ES-I3 (cell line): Measurements from ENCODE around the gene CNOT3.

Experiments used
- H3K36me3 ChIP-seq: 2 replicates; pipeline ENCODE4 v1.6.1; 2013; ENCODE audit warnings: mild to moderate bottlenecking, low read length, control low read depth, moderate library complexity; ENCODE audit not compliant: insufficient read depth
- H3K4me1 ChIP-seq: 2 replicates; pipeline ENCODE4 v1.6.1; 2013; ENCODE audit warnings: mild to moderate bottlenecking, control low read depth, low read length; ENCODE audit not compliant: insufficient read depth
- H3K9ac ChIP-seq: 2 replicates; pipeline ENCODE4 v1.6.1; 2013; ENCODE audit warnings: low read depth, mild to moderate bottlenecking, low read length, moderate library complexity
- H3K9me3 ChIP-seq: 2 replicates; pipeline ENCODE4 v1.6.1; 2013; ENCODE audit warnings: mild to moderate bottlenecking, low read length, moderate library complexity; ENCODE audit not compliant: control insufficient read depth, insufficient read depth

The CNOT3 gene

GRCh38 chr19:54107876-54108490 lies 29.6 kb upstream of the CNOT3 start:
- H3K4me1 ChIP-seq, result no peaks in the 10 kb centered on the region
- no peaks in the 10 kb centered on the region for H3K9me3 ChIP-seq
- H3K9ac ChIP-seq, result no peak overlapping the region
- peaks cover 27% of the 10 kb centered on the region; the same call in 1 of the 2 replicates for H3K36me3 ChIP-seq

- Histone ChIP-seq H3K4me1 (no peaks in the 10 kb centered on the region), H3K9me3 (no peaks in the 10 kb centered on the region), H3K36me3 (peaks cover 27% of the 10 kb centered on the region; the same call in 1 of the 2 replicates), H3K9ac (no peak overlapping the region)
Observed at GRCh38 chr19:54108496-54108895, 29.1 kb upstream of the CNOT3 start.

- Histone ChIP-seq H3K9me3 (no peaks in the 10 kb centered on the region), H3K36me3 (peaks cover 24% of the 10 kb centered on the region; the same call in 1 of the 2 replicates), H3K4me1 (no peaks in the 10 kb centered on the region), H3K9ac (no peak overlapping the region)
Observed at GRCh38 chr19:54109651-54110050, 27.9 kb upstream of the CNOT3 start.

- H3K36me3 ChIP-seq, result peaks cover 9% of the 10 kb centered on the region; the same call in 1 of the 2 replicates
- H3K9ac ChIP-seq, result peak overlapping the region; percentile 83
- peaks cover 5% of the 10 kb centered on the region; the same call in 1 of the 2 replicates for H3K4me1 ChIP-seq
- no peaks in the 10 kb centered on the region for H3K9me3 ChIP-seq
Observed at GRCh38 chr19:54114340-54115108, 23.0 kb upstream of the CNOT3 start.

- H3K36me3 ChIP-seq, result peaks cover 5% of the 10 kb centered on the region; the same call in 1 of the 2 replicates
Observed at GRCh38 chr19:54115109-54116063, 22.2 kb upstream of the CNOT3 start, which contains the start of the genes PRPF31 and TFPT. TSS of gene PRPF31 (plus strand) at chr19:54115754. CDS start at chr19:54118279, 2,525 bp downstream. TSS of gene TFPT (minus strand) at chr19:54115657. CDS start at chr19:54115269, 388 bp downstream.

GRCh38 chr19:54121259-54121658 lies 16.3 kb upstream of the CNOT3 start:
- H3K36me3 ChIP-seq, result peaks cover 15% of the 10 kb centered on the region

More at GRCh38 chr19:54115109-54116063, 22.2 kb upstream of the CNOT3 start, which contains the start of the genes PRPF31 and TFPT:
- peak within 1 kb of the TSS; percentile 83 for H3K9ac ChIP-seq
- H3K9me3 ChIP-seq, result no peaks in the 10 kb centered on the region
- peaks cover 5% of the 10 kb centered on the region; the same call in 1 of the 2 replicates for H3K4me1 ChIP-seq

GRCh38 chr19:54123682-54124081 lies 13.9 kb upstream of the CNOT3 start:
- H3K9ac ChIP-seq, result no peak overlapping the region
- no peaks in the 10 kb centered on the region for H3K4me1 ChIP-seq
- H3K36me3 ChIP-seq, result peaks cover 15% of the 10 kb centered on the region
- H3K9me3 ChIP-seq, result no peaks in the 10 kb centered on the region

More at GRCh38 chr19:54121259-54121658, 16.3 kb upstream of the CNOT3 start:
- H3K4me1 ChIP-seq, result peaks cover 5% of the 10 kb centered on the region; the same call in 1 of the 2 replicates
- no peak overlapping the region for H3K9ac ChIP-seq
- H3K9me3 ChIP-seq, result no peaks in the 10 kb centered on the region

- Histone ChIP-seq H3K9ac (no peak overlapping the region), H3K36me3 (peaks cover 15% of the 10 kb centered on the region), H3K9me3 (no peaks in the 10 kb centered on the region)
Observed at GRCh38 chr19:54124393-54124792, 13.2 kb upstream of the CNOT3 start.

GRCh38 chr19:54125713-54126112 lies 11.8 kb upstream of the CNOT3 start:
- peaks cover 15% of the 10 kb centered on the region for H3K36me3 ChIP-seq

More at GRCh38 chr19:54124393-54124792, 13.2 kb upstream of the CNOT3 start:
- no peaks in the 10 kb centered on the region for H3K4me1 ChIP-seq

GRCh38 chr19:54127688-54128440 lies 9.7 kb upstream of the CNOT3 start:
- Histone ChIP-seq H3K9ac (no peak overlapping the region), H3K9me3 (no peaks in the 10 kb centered on the region), H3K36me3 (peaks cover 9% of the 10 kb centered on the region; the same call in 1 of the 2 replicates), H3K4me1 (no peaks in the 10 kb centered on the region)

More at GRCh38 chr19:54125713-54126112, 11.8 kb upstream of the CNOT3 start:
- no peaks in the 10 kb centered on the region for H3K4me1 ChIP-seq
- H3K9ac ChIP-seq, result no peak overlapping the region
- no peaks in the 10 kb centered on the region for H3K9me3 ChIP-seq

- Histone ChIP-seq H3K9me3 (no peaks in the 10 kb centered on the region), H3K36me3 (peaks cover 9% of the 10 kb centered on the region), H3K4me1 (no peaks in the 10 kb centered on the region), H3K9ac (no peak overlapping the region)
Observed at GRCh38 chr19:54128441-54128725, 9.2 kb upstream of the CNOT3 start.

GRCh38 chr19:54128796-54129616 lies 8.6 kb upstream of the CNOT3 start:
- Histone ChIP-seq H3K9ac (no peak overlapping the region), H3K4me1 (no peaks in the 10 kb centered on the region), H3K9me3 (no peaks in the 10 kb centered on the region), H3K36me3 (peaks cover 9% of the 10 kb centered on the region)

- no peaks in the 10 kb centered on the region for H3K4me1 ChIP-seq
- peaks cover 4% of the 10 kb centered on the region for H3K36me3 ChIP-seq
- H3K9ac ChIP-seq, result no peak overlapping the region
- H3K9me3 ChIP-seq, result no peaks in the 10 kb centered on the region
Observed at GRCh38 chr19:54129617-54129996, 8.0 kb upstream of the CNOT3 start.
